AG20443 (cell line): ENCODE data around the gene HAND2.

Experiments
- DNase-seq: peaks from one replicate; pipeline ENCODE4 v3.0.0; 2012; ENCODE audit warnings: low spot score, mixed read lengths

Gene HAND2

DNA sequence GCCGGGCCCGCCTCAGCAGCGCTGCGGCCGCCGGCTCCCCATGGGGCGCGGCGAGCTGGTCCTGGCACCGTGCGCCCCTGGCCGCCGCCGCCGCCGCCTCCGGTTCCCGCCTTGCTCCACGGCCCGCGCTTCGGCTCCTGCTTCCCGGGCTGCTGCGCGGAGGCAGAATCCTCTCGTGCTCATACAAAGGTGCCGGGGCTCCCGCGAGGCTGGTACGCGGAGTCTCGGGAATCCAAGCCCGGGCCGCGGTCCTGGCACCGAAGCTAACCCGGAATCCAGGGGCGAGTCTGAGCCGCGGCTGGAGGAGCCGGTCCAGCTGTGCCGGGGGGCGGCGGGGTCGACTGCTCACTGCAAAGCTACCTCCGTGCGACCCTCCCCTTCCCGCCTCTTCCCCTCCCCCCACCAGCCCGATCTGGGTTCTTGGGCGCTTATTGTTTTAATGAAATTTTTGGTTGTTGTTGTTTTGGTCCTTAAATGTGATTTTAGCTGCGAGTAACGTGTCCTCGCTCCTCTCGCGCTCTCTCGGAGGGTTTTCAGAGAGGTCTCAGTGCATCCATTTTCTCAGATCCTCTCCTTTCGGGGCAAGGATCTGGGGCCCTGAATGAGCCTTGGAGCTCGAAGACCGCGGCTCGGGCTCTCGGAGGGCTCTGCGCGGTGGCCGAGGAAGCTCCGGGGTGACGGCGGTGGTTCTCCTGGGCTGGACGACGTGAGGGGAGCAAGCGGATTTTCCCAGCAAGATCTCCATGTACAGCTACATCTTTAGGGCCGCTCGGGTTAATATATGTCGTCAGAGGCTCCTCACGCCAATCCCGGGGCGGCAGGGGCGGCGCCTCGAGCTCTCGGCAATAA is at the start of gene HAND2:
Gene HAND2 (minus strand): TSS at position 753 of the 849 bp plus-strand sequence. CDS start 940 bp downstream, outside the sequence.
- DNase-seq: peak; percentile 88

DNA sequence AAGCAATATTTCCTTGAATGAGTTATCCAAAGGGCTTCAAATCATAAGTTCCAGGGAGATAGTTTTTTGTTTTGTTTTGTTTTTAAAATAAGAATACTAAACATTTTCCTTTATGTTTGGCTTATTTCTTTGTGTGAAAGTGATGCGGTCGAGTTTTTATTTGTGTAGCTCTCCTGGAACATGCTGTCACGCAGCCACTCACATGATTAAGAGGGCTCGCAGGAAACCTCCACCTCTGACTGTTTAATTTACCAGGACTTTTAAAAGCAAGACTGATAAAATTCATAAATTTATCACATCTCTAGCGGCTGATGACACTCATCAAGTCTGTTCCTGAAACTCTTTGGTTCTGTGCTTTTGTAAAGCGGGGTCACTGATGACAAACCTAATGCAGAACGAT is 48.9 kb upstream of the HAND2 start:
- DNase-seq: no peak

DNA sequence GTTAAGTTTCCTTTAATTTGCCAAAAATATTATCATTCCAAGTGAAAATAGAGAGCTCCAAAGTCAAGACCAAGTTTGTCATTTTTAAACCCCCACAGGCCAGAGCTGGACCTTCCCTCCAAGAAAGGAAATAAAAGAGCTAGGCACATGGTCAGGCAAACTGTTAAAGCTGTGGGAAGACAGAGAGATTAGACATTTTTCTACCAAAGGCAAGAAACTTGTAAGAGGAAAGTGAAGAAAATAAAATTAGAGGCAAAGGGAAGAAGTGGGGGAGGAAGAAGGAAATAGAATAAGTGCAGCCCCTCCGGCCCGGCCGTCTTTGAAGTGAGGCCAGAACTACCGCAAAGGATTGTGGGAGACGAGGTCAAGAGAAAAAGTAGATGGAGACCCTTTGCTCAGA is 47.9 kb upstream of the HAND2 start:
- no peak for DNase-seq

DNA sequence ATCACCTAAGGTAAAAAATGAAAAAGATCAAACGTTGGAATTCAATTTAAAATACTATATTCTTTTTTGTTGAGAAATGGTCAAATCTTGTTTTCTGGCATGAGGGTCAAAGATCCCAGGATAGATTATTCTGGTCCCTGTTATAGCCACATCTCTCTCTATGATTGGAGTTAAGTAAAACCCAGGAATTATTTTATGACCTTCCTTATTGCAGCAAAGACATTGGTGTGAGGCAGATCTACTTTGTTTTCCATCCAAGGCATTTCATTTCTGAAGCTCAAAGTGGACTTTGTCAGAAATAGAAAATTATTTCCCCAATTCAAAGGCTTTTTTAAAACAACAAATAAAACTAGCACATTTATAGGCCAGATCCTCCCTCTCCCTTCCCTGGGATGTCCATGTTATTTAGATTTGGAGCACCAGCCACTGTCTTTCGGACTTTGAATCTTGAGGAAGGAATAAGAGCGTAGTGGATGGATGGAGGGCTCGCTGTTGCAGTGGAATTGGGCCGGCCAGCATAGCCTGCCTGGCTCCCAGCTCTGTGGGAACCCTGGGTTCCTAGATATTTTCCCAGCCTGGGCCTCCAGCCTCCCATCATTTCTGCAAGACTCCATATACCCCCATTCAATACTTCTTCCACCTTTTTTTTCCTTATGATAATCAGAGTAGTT is 45.6 kb upstream of the HAND2 start:
- DNase-seq: no peak

DNA sequence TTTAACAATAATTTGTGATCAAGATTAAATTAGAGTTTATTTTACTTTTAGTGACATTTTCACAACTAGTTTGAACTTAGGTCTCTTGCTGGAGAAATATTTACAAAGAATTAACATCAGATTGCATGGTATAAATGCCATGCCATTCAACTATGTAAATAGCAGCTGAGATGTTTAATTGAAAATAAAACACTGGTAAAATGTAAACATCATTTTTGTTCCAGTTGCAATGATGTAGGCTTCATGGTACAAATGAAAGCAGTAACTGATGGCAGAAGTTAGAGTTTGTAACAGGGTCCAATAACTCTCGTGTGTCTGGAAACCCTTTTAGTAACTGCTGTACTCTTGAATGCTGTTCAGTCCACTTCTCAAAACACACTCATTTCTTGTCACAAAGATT is 43.7 kb upstream of the HAND2 start:
- no peak for DNase-seq

DNA sequence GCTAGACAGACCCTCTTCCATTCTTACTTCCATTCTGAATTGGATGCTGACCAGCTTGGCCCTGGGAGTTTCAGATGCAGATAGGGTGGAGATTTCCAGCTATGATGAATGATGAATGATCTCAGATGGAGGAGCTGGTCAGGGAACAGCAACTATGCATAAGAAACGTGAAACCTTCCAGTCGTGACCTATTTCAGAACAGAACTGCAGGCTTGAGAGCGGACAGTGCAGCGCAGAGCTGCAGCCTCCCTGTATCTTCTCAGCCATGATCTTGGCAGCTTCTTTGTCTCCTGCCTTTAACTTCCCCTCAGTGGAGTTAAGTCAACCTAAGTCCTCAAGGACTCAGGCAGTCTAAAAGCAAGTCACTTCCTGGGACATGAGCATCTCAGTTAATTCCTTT is 43.3 kb upstream of the HAND2 start:
- no peak for DNase-seq

DNA sequence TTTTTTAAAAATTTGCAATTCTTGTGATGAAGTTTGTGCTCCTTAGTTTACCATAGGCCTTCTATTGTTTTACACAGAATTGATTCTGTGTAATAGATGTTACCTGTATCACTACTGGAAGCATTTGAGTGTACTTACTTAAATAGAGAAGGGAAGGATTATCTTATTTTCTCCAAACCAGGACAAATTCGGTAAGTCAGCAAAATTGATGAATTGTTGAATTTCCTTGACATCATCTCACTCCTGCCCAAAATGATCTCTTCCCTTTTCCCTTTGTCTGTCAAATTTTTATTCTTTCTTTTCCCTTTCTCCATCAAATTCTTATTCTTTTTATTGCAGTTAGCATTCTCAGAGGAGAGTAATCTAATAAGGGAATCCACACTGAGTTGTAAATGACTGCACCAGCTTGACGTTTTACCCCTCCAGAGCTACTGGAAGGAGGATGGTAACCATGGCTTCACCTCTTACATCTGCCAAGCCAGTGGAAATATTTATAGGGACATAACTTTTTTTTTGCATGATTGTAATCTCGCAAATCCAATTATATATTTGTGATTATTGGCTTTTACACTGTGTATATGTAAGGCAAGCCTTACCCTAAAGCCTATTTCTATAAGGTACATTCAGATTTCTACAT is 42.6 kb upstream of the HAND2 start:
- DNase-seq: no peak

DNA sequence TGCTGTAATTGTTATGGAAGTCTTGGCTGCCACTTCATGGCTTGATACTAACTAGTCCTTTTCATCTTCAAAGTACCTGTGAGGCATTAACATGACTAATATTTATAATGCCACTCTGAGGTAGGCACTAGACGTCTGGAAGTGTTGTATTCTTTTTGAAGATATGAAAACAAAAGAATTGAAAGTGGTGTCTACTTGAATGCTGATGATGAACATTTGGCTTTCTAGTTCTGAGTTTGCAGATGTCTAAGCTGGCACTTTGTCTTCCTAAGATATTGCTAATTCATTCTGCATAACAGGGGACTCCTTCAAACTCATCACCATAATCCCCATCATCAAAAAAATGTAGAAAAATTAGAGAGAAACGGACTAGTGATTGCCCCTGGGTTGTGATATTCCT is 41.6 kb upstream of the HAND2 start:
- DNase-seq: no peak

DNA sequence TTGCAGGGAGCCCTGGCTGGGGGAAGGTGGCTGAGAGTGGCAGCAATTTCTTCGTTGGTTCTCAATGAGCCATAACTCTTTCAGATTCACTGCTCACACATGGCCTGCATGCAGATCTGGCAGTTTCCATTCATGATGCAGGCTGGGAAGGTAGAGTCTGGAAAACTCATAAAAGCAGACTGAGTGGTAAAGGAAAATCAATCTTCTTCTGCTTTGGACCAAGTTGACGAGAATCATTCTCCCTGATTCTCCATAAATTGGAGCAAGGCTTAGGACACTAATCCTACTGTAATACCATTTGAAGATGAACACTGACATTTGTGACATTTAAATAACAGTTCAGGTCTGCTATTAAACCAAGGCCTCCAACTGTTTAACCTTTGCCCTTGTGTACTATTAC is 35.3 kb upstream of the HAND2 start:
- DNase-seq: no peak

DNA sequence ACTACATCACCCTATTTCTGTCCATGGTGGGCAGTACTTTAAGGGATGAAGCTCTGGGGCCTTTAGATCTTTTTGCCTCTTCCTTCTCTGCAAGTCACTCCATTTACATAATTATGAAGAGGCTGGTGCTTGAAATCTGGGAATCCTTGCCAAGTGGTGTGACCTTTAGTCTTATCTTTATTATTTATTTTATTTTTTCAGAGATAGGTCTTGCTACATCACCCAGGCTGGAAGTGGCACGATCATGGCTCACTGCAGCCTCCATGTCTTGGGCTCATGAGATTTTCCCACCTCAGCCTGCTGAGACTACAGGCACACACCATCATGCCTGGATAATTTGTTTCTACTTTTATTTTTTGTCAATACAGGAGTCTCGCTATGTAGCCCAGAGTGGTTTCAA is 34.4 kb upstream of the HAND2 start:
- DNase-seq: no peak

DNA sequence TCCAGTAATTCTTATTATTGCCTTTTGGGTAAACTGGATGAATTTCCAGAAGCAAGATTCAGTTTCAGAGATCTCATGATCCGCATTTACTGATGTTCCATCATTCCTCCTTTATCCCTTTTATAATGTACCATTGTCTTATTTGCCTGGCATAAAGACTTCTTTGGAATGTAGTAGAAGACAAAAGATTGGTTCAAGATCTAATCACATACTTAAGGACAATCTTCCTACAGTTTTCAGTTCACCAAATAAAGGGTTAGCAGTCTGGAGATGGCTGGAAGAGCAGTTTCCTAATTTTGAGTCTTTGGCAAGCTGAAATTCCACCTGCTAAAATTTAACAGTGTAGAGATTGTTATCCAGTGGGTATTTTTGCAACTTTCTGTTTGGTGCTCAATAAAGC is 30.9 kb upstream of the HAND2 start:
- DNase-seq: no peak

DNA sequence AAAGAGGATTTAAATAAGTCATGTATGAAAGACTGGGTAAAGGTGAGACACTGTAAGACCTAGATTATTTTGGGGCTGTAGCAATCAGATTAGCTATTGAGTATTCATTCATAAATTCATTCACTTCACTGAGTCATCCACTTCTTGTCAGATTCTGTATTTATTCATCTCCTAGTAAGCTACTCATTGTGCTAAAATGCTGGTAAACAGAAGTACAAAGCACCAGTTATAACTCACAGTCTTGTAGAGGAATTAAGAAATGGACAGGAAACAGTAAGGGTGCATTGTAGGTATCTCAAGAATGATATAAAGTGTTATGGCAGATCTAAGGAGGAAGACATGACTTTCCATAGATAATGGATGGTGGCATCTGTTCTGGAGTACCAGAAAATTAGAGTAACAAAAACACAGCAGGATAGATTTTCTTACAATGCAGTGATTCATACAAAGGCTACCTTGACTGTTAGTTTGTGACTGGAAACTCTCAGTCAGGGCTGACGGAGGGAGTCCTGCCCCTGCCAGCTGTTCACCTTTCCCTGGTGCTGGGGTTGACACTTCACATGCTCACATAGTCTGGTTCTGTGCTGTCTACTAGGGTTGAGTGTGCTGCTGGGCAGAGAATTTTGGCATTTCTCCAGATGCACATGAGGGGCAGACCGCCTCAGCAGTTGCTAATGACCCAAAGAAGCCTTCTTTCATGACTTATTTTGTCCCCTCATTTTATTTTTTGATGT is 26.5 kb upstream of the HAND2 start:
- no peak for DNase-seq

DNA sequence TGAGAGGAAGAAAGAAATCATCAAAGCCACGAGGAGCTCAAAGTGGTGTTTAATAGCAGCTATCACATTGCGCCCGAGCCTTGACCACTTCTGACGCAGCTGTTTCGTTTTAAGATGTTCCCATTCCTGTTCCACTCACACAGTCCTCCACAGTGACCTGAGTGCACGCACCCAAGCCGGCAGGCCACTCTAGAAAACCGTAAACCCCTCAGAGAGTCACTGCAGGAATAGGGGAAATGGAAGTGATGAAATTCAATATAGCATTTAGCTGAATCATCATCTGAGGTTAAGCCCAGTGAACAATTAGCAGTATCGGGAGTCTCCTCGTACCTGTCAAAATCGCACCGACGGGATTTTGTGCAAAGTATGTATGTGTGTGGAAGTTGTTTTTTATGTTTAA is 17.9 kb upstream of the HAND2 start:
- DNase-seq: no peak

DNA sequence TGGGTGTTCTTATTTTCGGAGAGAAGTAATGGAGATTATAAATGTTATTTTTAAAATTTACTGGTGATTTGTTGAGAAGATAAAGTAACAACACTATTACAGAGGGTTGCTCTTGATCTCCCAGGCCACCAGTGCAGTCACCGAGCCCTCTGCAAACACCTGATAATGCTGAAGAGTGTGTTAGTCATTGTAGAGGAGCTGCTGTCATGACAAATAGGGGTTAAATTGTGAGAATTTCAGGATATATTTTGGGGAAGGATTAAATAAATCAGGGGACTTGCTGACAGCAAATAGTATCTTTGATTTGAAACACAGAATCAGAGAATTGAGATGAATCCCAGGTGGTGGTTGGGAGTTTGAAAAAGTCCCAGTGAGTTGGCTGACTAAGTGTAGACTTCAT is 16.7 kb upstream of the HAND2 start:
- no peak for DNase-seq

DNA sequence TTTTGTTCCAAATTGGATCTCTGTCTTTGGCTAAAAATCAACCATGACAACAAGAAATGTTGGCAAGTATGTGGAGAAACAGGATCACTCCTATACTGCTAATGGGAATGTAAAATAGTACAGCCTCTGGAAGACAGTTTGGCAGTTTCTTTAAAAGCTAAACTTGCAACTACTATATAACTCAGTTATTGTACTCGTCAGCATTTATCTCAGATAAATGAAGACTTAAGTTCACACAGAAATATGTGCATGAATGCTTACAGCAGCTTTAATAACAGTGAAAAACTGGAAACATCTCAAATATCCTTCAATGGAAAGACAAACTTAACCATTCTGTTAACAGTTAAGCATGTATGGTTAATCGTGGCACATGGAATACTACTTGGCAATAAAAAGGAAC is 15.4 kb upstream of the HAND2 start:
- DNase-seq: no peak

DNA sequence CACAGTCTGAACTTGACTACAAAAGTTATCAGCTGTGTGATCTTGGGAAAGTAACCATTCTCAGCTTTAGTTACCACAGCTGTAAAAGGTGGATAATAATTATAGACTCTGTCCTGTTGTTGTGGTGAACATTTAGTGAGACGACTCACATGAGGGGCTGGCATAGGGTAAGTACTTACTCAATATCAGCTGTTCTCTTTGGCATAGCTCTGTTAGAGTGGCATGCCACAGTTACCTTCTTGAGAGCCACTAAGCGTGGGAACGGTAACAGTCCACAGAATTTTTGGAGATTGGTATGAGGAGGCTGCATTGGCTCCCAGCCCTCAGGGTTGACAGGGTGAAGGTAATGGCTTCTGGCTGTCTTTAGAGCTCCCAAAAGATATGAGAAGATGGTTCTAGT is 13.2 kb upstream of the HAND2 start:
- DNase-seq: no peak

DNA sequence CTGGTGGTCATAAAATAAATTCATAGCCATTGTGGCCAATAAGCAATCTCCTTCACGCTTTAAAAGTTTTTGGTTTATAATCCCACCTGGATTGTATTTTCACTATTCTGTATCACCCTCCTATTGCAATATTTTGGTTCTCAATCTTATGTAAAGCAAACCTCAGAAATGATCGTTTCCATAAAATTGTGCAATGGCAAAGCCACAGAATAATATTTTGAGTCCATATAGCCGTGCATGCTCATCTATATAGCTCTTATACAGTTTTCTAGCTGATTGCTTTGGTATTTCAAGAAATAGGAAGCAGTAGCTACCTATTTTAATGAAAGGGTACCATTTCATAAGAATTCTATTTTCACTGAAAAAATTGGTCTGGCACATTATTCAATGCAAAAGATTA is 10.0 kb upstream of the HAND2 start:
- no peak for DNase-seq

DNA sequence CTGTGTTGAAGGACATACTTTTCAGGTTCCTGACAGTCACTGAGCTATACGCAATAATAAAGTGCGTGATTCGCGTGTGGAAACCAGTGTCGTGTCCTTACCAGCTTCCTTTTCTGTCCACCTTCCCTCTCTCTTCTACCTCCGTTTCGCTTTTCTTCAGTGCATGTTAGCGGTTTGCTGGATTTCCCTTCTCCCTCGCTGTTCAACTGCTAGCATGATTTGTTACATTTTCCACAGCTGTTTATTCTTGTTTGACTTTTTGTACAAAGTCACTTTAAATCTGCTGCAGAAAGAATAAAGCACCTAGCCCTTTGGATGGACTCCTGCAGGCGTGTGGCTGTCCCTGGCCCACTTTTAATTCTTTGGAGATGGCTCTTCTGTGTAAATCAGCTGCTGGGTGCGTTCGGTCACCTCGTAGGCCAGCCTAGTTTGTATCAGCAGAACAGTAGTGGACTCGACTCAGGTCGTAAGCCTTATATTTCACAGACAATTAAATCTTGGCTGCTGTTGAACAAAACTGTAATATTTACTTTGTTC is 8.9 kb upstream of the HAND2 start:
- no peak for DNase-seq

DNA sequence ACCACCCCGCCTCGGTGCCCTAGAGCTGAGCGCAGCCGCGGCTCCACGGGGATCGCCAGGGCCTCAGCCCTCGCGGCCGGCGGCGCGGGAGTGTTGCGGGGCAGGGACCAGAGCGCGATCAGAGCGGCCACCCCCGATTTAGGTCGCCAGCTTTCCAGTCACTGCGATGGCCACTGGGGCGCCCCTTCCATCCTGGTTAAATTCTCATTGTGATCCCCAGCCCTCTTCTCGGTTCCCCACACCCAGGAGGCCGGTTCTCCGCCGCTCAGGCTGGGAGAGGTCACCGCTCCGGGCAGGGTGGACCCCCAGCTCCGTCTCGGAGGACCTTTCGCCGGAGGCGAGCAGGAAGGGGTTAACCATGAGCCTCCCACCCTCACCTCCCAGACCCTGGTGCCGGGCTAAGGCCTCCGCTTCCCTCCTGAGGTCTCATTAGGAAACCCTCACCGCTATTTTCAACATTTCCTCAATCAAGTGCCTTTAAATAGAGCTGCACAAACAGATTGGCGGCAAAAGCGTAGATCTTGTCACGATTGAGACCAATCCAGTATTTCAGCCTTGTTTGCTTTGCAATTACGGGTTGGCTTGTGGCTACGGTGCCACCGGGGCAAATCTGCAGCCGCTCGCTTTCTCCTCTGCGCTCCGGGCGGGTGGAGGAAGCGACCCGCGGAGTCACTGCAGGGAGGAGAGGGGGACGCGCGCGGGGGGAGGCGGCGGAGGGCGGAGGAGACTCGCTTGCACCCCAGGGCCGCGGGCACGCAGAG is 8.3 kb upstream of the HAND2 start:
- peak; percentile 51 for DNase-seq

DNA sequence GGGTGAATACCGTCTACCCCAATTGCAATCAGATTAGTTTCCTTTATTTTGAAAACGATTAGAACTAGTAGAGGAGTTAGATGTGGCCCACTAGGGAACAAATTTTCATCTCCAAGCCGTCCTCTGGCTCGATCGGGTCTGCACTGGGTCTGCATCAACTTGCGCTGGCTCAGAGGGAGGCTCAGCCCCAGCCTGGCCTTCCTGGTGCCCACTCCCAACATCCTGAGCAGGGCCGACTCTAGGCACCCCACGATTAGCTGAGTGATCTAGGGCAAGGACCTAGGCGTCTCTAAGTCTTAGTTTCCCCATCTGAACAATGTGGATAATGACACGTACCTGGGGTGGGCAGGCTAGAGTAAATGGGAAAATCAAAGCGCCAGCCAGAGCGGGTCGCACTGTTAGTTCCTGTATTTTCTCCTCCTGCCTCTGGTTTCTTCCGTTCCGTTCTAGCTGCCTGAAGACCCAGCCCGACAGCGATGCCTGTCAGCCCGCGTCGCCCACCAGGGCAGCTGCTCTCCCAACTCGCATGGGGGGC is 7.7 kb upstream of the HAND2 start:
- no peak for DNase-seq

DNA sequence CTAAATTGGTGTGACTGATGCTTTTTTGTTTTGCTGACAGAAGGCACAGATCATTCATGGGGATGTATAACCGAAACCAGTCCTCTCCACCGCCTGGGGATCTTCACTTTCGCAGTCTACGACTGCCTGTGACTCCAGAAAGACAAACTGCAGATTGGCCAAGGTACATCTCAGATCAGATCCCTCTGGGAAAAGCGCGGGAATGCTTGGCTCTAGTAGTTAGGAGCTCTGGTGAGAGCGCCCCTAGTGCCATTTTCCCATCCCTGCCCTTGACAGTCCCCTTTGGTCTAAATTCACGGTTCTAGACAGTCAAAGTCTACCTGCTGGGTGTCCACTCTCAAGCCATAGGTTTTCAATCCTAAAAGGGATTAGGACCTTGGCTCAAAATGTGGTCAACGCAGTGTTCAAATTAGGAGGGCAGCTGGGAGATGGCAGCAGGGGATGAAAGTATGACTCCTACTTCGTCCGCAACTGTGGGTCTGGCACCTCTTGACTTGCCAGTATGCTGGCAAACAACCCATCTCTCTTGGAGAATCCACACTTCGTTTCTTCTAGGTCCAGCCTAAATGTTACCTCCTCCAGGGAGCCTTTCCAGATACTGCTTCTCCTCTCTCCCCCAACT is 6.9 kb upstream of the HAND2 start:
- no peak for DNase-seq
